ENCODE measurements around the gene CSGALNACT2.

The CSGALNACT2 gene

DNA sequence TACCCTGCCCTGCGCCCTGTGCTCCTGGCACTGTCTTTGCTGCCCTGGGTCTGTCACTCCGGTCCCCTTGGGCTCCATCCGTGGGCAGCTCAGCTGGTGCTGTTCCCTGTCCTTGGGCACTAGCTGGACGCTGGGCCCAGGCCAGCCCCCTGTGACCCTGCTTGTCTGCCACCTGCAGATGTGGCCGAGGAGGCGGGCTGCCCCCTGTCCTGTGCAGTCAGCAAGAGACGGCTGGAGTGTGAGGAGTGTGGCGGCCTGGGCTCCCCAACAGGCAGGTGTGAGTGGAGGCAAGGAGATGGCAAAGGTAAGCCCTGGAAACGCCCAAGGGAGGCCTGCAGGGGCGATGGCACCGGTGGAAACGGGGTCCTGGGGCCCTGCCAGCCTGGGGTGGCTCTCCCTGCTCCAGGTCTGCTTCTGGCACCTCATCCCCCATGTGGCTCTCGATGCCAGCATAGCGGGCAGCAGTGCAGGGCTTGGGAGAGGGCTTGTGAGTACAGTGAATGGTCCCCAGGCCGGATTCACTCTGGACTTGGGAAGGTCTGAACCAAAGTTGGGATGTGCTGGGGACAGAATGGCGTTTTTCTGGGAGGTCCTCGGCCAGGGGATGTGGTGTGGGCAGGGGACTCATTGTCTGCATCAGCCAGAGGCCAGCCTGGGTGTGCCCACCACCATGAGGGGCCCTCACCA lies 26.2 kb upstream of the CSGALNACT2 start:
- no peak for DNase-seq (ENCODE audit: low read depth)

DNA sequence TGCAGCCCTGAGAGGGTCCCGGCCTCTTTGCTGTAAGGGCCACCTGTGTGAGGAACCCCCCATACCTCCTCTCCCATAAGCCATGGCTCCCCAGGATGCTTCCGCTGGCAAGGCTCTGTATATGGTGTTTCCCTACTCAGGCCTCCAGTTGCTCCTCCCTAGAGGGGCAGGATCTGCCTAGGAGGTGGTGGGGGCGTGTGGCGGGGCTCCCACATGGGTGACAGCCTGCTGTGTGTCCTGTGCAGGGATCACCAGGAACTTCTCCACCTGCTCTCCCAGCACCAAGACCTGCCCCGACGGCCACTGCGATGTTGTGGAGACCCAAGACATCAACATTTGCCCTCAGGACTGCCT lies 25.7 kb upstream of the CSGALNACT2 start:
- DNase-seq (ENCODE audit: low read depth): no peak

DNA sequence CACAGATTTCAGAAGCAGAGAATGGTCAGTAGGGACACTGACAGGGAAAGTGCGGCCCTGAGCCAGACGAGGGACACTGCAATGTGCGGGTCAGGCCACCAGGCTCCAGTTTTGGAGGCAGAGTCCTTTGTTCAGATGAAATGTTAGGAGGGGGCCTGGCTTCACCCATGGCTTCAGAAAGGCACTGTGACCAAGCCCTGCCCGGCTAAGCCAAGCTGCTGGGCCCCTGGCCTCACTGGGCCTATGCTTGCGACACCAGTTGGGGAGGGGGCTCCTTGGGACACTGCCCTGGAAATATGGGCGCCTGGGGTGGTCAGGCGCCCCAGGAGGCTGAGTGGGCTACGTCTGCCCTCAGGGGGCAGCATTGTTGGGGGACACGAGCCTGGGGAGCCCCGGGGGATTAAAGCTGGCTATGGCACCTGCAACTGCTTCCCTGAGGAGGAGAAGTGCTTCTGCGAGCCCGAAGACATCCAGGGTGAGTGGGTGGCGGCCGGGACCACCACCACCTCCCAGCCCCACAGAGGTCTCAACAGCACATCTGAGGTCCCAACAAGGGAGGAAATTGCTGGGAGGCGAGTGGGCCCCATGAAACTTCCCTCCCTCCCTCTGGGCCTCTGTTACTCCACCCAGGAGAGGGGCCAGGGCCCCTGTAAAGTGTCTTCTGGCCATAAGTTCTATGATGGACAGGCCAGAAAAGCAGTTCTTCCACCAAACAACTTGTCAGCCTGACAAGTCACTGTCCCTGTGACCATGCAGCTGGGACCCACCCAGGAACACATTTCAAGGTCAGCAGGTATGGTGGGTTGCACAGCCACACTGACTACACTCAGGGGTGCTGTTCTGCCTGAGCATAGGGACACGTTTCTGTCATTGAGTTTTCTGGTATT lies 24.8 kb upstream of the CSGALNACT2 start:
- no peak for DNase-seq (ENCODE audit: low read depth)

DNA sequence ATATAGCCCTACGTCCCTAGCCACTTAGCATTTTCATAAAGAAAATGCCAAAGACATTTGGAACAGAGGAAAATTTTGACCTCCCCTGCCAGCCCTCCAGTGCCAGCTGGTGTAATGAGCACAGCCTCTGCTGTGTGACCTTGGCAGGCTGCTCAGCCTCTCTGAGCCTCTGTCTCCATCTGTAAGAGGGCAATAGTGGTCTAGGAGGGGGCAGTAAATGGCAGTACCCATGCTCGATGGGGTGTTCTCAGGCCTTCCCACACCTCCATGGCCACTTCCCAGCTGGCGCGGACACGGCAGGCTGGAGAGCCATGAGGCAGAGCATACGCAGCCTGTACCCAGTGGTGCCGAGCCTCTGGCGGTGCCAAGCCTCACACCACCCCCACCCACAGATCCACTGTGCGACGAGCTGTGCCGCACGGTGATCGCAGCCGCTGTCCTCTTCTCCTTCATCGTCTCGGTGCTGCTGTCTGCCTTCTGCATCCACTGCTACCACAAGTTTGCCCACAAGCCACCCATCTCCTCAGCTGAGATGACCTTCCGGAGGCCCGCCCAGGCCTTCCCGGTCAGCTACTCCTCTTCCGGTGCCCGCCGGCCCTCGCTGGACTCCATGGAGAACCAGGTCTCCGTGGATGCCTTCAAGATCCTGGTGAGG lies 24.0 kb upstream of the CSGALNACT2 start:
- DNase-seq (ENCODE audit: low read depth): no peak

DNA sequence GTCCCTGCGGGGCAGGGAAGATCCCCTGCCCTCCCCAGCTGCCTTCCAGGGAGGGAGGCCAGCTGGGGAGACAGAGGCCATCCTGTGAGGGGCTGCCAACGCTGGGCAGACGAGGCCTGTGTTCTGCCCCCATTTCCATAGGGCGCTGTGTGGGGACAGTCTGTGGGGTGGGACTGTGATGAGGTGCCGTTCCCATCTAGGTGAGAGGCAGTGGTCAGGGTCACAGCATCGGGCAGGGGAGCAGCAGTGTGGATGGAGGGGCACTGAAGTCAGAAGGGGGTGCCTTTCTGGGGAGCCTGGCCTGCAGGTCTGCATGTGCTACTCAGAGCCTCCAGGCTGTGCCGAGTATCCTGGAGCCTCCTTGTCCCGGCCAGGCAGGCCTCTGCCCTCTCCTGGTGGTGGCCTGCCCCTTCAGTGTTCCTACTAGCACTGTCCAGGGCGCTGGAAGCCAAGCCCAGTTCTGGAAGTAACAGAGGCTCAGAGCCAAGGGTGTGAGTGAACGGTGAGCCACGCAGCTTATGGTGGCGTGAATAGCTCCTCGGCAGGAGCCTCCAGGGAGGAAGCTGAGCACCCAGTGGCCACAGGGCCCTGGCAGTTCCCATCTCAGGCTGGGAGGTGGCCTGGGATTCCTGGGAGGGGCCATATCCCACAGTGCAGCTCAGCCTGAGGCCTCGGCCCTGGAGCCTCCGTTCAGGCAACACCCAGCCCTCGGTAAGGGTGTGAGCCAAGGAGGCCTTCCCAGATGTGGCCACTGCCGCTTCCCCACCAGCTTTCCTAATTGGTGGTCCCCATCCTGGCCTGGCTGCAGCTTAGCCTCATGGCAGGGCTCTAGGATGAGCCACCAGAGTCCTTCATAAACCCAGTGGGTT lies 23.3 kb upstream of the CSGALNACT2 start:
- no peak for DNase-seq (ENCODE audit: low read depth)

DNA sequence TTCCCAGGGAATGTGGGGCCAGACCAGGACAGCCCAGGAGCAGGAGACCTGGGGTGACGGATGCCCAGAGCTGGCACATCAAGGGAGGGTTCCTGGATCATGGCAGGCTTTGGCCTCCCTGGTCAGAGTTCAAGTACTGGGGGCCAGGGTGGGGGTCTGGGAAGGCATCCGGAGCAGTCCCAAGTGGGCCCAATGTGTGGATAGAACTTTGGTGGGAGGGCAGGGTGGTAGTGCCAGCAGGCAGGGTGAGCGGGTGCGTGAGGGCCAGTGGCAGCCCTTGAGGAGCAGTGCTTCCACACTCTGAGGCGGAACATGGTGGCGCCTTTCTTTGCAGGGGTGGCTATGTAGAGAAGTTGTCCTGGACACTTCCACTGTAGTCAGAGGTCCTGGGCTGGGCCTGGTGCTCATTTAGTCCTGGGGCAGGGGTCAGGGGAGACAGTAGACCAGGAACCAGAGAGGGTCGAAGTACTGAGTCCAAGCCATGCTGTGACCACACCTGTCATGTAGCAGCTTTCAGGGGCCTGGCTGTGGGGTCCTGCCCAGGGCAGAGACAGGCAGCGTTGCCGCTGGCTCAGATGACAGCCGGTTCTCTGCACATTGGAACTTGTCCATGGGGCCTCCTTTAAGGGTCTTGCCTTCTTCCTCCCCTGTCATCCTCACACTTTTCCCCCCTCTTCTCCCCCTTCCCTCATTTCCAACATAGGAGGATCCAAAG lies 22.2 kb upstream of the CSGALNACT2 start:
- no peak for DNase-seq (ENCODE audit: low read depth)

DNA sequence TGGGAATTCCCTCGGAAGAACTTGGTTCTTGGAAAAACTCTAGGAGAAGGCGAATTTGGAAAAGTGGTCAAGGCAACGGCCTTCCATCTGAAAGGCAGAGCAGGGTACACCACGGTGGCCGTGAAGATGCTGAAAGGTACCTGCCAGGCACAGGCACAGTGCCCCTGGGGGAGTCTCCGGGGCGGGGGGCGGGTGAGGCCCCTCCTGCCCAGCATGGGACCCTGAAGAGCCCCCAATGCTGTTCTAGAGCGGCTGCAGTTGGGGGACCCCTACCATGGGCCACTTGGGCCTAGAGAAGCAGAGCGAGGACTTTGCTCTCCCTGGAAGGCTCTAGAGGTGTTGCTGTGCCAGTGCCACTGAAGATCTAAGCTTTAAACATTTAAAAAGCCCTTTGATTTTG lies 21.6 kb upstream of the CSGALNACT2 start:
- DNase-seq (ENCODE audit: low read depth): no peak

DNA sequence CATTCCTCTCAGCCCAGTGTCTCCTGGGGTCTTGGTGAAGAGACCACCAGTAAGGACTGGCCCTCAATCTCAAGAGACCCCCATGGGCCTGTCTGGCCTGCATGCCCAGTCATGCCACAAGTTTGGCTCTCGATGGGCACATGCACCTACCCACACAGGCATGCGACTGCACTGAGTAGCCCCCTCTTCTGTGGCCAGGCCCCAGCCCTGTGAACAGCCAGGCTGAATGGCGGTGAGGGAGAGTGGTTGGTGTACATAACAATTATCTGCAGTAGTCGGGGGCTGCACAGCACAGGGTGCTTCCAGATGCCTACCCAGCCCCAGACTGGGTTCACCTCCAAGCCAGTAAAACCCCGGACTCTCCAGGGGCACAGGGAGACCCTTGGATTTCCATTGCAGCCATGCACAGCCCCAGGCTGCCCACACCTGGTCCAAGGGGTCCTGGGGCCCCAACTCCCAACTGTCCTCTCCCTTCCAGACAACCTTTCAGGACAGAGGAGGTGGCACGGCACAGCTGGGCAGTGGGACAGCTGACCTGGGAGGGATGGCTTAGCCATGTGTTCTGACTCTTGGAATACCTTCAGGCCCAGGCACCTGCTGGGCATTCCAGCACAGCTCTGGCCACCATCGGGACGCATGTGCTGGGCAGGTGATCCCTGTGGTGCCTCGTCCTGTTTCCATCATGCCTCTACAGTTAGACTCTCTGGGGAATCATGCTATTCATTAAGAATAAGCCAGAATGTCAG lies 21.0 kb upstream of the CSGALNACT2 start:
- DNase-seq (ENCODE audit: low read depth): no peak

DNA sequence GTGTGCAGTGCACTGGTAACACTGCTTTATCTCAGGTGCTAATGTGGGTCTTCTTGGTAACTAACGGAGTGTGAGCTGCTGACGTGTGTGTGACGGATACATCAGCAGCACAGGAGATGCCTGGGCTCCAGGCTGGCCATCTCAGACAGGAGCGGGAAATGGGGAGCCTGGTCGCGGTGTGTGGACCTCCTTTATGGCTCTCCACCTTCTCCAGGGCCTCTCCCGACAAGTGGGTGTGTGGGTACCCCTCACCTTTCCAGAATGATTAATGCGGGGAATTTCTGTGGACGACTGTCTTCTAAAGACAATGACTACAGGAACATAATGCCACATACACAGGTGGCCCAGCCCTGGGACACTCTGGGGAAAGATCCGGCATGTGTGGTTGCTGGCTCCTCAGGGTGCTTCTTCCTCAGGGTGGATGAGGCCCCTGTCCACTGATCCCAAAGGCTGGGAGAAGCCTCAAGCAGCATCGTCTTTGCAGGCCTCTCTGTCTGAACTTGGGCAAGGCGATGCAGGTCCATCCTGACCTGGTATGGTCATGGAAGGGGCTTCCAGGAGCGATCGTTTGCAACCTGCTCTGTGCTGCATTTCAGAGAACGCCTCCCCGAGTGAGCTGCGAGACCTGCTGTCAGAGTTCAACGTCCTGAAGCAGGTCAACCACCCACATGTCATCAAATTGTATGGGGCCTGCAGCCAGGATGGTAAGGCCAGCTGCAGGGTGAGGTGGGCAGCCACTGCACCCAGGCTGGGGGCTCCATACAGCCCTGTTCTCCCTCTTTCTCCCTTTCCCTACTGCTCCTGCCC lies 20.3 kb upstream of the CSGALNACT2 start:
- DNase-seq (ENCODE audit: low read depth): no peak

DNA sequence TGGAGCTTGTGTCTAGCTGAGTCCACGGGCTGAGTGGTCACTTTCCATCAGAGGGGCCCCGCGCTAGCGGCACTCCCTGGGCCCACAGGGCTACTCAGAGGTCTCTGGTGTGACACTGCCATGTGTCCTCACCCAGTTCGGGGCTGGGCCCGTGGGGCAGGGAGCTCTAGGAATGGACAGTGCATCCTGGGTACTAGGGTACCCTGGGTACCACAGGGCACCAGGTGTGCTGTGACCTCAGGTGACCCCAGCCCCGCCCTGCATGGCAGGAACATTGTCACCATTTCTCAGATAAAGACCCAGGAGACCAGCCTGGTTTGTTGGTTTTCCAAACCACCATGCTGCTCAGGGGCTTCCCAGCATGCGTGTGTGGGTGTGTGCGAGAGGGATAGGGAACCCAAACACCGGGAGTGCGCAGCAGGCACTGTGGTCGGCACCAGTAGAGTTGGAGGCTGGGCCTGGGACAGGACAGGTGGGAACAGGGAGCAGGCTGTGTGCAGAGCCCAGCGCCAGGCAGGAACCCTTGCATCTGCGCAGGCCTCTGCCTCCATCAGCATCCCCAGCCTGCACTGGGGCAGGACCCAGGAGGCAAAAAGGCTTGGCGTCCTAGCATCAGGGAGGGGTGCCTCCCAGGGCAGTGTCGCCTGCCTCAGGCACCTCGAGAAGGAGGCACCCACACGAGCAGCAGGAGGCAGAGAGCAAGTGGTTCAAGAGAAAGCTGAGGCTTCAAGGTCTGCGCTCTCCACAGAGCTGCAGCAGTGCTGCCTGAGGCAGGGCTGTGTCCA lies 19.4 kb upstream of the CSGALNACT2 start:
- DNase-seq (ENCODE audit: low read depth): no peak

DNA sequence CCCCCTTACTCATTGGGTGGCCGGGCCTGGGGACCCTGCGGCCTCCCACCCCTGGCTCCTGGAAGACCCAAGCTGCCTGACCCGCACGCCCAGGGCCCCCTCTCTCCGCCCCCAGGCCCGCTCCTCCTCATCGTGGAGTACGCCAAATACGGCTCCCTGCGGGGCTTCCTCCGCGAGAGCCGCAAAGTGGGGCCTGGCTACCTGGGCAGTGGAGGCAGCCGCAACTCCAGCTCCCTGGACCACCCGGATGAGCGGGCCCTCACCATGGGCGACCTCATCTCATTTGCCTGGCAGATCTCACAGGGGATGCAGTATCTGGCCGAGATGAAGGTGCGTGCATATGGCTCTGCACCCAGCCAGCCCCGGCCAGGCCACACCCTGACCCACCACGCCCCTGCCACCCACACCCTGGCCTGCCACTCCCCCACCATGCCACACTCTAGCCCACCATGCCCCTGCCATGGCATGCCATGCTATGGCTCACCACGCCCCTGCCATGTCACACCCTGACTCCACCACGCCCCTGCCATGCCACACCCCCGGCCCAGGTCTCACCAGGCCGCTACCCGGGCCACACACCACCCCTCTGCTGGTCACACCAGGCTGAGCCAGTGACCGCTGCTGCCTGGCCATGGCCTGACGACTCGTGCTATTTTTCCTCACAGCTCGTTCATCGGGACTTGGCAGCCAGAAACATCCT lies 18.7 kb upstream of the CSGALNACT2 start:
- no peak for DNase-seq (ENCODE audit: low read depth)

DNA sequence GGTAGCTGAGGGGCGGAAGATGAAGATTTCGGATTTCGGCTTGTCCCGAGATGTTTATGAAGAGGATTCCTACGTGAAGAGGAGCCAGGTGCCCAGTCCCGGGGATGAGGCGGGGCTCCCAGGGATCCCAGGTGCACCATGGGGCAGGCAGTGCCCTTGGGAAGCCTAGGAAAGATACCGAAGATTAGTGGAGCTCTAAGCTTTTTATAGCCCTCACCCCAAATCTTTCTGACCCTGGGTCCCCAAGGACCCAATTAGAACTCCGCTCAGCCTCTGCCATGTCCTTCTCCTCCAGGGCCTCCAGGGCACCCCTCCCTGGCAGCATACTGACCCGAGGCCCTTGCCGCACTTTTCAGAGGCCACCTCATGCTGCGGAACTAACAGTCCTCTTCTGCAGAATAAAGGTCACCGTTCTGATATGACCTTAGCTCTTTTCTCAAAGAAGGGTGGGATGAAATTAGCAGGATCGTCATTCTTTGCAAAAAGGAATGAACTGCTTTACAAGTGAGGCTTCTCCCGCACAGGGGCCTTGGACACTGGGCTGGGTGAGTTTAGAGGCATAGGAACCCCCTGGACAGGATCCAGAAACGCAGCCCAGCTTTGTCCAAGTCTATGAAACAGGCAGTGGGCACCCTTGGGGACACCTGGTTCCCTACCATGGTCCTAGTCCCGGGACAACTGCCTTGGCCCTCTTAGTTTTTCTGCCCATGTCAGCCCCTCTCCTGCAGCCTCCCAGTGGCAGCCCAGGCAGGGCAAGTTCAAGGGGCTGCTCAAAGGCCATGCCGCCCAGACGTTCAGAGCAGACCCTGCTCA lies 17.9 kb upstream of the CSGALNACT2 start:
- no peak for DNase-seq (ENCODE audit: low read depth)

DNA sequence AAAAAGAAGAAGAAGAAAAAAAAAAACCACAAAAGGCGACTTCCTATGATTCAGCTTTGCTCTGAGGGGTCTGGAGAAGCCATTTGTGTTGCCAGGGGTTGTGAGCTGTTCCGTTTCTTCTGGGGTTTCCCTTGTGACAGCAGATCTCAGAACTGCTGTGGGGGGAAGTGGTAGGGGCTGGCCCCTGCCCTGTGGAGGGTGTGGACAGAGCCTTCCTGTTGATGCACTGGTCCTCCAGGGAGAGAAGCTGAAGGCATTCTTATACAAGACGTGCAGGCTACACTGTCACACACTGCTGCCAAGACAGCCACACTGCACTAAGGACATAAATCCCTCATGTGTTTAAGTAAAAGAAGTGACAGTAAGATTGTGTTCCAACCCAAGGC lies 17.3 kb upstream of the CSGALNACT2 start:
- peak; percentile 51 for DNase-seq (ENCODE audit: low read depth)

DNA sequence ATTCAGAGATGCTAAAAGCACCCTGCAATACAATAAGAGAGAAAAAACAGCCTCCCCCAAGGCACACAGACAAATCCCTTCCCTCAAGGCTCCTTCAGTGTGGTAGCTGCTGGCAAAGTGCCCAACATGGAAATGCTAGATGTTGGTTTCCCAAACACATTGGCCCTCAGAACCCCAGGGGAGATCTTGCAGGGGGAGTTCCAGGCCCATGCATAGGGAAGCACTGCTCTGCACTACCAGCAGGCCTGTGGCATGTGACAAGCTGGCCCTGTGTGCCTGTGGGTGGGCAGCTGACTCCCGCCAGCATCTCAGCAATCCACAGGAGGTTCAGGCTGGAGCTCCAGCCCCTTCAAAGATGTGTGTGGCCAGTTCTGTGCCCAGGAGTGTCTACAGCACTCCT lies 16.8 kb upstream of the CSGALNACT2 start:
- DNase-seq (ENCODE audit: low read depth): no peak

DNA sequence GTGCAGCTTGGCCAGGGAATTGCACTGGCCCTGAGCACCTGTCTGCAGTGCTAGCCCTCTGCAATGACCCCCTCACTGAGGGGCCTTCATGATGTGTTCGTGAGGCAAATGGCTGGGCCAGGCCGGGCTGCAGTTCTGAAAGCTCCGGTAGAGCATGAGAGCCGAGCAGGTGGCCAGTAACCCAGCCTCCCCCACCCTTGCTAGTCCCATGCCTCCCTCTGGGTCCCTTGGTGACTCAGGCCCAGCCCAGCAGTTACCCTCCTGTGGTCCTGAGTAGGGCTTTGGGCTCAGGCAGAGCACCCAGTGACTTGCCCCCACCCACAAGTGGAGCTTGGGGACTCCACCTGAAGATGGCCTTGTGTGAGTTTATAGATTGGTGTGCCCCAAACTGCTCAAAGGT lies 16.1 kb upstream of the CSGALNACT2 start:
- DNase-seq (ENCODE audit: low read depth): no peak

DNA sequence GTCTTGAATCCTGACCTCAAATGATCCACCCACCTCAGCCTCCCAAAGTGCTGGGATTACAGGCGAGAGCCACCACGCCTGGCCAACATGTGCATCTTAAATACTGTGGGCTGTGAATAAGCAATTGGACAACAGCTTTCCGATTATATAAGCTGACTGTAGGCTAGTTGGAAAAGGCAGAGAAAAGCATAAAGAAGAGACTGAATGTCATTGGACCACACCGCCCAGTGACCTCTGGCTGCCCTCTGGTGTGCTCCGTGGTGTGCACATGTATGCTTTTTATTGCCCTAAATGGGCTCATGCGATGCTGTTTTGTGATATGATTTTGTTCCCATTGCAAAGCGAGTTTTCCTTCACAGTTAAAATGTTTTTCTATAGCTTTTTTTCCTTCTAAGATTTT lies 15.4 kb upstream of the CSGALNACT2 start:
- DNase-seq (ENCODE audit: low read depth): no peak

DNA sequence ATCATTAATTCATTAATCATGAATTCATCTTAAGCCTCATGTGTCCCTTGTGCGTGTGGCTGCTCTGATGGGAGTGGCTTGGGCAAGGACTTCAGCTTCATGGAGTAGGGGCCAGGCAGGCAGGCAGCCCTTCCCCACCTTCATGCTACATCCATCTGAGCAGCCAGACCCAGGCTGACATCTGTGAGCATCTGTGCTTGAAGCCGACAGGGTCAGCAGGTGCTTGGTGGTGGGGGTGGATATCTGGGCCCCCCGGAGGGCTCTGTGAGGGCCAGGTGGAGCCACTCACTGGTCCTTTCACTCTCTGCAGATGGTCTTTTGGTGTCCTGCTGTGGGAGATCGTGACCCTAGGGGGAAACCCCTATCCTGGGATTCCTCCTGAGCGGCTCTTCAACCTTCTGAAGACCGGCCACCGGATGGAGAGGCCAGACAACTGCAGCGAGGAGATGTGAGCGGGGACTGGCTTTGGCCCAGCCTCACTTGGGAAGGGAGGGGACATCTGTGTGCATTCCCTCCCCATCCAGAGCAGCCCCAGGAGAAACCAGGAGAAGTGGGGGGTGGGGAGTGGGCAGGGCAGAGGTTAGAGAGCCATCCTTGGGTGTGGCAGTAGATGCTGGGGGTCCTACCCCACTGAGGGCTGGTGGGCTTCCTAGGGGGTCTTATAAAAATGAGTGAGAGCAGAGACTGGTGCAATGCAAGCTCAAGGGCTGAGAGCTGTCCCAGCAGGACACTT lies 14.7 kb upstream of the CSGALNACT2 start:
- no peak for DNase-seq (ENCODE audit: low read depth)
